GM12874 (cell line): ENCODE measurements around the gene ABTB2.

ENCODE experiments used
- TF ChIP-seq, protein P1 (sequence below): IDR thresholded peaks from 2 replicates; pipeline ENCODE4 v1.5.1; 2011; ENCODE audit warnings: low read depth, mild to moderate bottlenecking, control low read depth, low read length, moderate library complexity; ENCODE audit not compliant: insufficient read depth

ABTB2 gene

DNA sequence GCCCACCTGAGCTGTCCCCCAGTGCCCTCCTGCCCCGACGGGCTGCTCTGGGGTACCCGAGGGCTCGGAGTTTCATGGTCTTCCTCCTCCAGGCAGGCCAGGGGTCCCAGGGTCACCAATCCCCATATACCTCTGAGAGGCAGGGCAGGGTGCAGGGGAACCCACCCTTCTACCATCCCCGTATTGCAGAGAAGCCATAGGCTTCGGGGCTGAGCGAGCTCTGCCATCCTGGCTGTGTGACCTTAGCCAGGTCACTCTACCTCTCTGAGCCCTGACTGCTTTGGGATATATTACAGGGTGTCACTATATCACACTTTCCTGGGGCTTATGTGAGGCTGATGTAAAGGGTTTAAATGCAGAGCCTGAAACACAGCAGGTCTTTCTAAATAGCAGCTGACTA lies 195.0 kb downstream of the ABTB2 start:
- TF ChIP-seq, protein P1, sequence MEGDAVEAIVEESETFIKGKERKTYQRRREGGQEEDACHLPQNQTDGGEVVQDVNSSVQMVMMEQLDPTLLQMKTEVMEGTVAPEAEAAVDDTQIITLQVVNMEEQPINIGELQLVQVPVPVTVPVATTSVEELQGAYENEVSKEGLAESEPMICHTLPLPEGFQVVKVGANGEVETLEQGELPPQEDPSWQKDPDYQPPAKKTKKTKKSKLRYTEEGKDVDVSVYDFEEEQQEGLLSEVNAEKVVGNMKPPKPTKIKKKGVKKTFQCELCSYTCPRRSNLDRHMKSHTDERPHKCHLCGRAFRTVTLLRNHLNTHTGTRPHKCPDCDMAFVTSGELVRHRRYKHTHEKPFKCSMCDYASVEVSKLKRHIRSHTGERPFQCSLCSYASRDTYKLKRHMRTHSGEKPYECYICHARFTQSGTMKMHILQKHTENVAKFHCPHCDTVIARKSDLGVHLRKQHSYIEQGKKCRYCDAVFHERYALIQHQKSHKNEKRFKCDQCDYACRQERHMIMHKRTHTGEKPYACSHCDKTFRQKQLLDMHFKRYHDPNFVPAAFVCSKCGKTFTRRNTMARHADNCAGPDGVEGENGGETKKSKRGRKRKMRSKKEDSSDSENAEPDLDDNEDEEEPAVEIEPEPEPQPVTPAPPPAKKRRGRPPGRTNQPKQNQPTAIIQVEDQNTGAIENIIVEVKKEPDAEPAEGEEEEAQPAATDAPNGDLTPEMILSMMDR: no peak

DNA sequence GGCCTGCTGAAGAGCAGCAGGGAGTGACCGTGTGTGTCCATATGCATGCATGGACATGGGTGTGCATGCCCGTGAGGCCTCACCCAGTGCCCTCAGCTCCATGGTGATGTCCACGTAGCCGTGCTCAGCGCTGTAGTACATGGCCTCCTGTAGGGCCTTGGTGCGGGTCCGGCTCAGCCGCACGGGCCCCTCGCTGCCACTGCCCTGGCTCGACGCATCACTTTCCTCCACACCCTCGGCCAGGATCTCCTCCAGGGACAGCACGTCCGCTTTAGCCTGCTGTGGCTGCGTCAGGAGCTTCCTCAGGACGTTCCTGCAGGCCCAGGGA lies 195.4 kb downstream of the ABTB2 start:
- TF ChIP-seq, protein P1: no peak

DNA sequence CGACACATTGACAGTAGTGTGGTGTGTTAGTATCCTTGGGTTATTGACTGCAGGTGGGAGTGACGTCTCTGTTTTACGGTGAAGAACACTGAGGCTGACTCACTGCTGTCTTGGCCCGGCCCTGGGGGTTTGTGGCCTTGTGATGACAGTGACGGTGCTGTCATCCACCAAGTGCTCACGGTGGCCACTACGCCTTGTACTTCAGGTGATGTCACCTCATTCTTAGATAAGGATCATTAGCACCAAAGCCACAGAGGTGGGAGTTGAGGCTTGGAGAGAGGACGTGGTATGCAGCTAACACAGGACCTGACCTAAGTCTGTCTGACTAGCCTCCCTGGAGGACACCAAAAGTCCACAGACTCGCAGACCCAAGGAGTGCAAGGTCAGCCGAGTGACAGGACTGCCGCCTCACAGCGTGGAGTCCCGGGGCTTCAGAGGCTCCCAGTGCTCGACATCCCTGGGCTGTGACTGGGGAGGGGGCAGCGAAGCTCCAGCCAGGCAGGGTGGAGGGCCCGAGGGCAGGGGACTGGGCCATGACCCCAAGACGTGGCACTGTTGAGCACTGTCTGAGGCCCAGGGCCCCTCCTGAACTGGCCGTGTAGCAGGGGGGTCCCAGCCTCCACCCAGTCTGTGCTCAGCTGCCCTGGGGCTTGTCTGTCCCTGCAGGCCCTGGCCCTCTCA lies 195.9 kb downstream of the ABTB2 start:
- TF ChIP-seq, protein P1: no peak

DNA sequence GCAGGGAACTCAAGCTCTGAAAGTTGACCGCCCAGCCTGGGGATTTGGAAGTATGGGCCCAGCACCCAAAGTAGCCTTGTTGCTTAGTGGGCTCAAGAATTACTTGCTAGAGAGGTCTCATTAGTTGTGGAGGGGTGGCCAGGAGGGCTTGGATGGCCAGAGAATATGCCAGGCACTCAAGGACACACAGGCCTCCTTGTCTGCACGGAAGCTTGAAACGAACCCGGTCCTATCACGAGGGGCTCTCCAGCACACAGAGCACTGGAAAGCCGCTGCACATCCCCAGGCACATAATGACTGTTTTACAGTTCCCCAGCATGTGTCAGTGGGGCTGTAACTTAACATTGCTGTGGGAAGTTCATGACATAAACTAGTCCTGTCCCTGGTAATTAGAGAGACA lies 196.4 kb downstream of the ABTB2 start:
- TF ChIP-seq, protein P1: no peak

DNA sequence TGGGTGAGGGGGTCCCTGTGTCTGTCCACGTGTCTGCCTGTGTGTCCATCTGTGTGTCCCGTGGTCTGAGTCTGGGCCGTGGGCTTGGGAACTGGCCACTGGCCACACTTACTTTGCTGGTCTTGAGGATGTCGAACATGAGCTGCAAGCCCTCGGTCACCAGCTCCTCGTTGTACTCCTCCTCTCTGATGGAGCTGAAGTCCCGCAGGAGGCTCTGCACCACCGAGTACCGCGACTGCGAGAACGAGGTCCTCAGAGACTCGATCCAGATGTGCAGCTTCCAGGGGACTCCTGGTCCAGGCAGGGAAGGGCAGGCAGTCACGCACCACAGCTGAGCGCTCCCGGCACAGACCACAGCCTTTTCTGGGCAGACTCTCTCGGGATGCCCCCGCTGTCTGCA lies 197.0 kb downstream of the ABTB2 start:
- TF ChIP-seq, protein P1: no peak

DNA sequence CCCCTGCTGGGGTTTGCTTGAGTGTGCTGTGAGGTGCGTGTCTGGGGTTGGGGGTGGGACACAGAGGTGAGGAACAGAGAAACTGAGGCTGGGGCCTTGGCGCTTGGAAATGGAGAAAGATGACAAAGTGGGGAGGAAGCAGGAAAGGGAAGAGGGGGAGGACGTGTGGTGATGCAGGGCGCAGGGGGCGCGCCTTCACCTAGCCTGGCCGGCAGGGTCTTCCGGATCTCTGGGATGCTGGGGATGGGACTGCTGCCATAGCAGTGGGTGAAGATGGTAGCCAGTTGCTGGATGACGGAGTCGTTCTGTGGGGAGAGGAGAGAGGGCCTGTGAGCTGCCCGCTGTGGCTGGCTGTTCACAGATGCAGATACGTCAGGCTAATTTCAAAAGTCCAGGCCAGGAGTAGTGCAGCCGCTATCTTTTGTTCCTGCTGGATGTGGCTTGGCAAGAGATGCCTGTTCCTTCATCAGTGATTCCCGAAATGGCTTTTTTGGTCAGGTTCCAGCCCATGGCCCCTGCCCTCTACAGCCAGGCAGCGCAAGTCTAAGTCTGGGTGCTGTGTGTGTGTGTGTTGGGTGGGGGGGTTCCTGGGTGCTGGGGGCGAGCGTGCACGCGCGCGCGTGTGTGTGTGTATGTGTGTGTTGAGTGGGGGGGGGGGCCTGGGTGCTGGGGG lies 197.6 kb downstream of the ABTB2 start:
- TF ChIP-seq, protein P1: no peak

DNA sequence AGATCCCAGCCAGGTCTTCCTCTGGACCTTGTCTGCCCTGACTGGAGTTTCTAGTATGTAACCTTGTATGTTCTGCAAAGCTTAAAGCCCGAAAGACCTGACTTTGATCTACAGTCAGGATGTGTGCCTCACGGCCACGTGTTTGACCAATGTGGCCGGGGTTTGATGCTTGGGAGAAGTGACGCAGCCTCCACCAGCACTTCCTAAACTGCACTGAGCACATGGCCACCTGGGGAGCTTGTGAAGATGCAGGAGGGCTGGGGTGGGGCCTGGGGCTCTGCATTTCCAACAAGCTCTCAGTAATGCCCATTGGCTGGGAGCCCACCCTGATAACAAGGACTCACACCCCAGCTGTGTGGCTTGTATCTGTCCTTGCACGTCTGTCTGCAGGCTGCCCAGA lies 199.1 kb downstream of the ABTB2 start:
- TF ChIP-seq, protein P1: no peak
